Measurements from ENCODE around the gene THYN1.
"Not testable (repeated sequence)": the region's sequence is repeated elsewhere in the genome, so short reads cannot be mapped to it uniquely, and the experiment has no call there.

- TF ChIP-seq, protein P1, sequence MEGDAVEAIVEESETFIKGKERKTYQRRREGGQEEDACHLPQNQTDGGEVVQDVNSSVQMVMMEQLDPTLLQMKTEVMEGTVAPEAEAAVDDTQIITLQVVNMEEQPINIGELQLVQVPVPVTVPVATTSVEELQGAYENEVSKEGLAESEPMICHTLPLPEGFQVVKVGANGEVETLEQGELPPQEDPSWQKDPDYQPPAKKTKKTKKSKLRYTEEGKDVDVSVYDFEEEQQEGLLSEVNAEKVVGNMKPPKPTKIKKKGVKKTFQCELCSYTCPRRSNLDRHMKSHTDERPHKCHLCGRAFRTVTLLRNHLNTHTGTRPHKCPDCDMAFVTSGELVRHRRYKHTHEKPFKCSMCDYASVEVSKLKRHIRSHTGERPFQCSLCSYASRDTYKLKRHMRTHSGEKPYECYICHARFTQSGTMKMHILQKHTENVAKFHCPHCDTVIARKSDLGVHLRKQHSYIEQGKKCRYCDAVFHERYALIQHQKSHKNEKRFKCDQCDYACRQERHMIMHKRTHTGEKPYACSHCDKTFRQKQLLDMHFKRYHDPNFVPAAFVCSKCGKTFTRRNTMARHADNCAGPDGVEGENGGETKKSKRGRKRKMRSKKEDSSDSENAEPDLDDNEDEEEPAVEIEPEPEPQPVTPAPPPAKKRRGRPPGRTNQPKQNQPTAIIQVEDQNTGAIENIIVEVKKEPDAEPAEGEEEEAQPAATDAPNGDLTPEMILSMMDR (IDR thresholded peaks at IDR 0.05 in 4 of 5, conservative IDR thresholded peaks at IDR 0.05 in 1 of 5): not testable (repeated sequence)
- not testable (repeated sequence) for TF ChIP-seq POLR2A (IDR thresholded peaks at IDR 0.05)
Observed at GRCh38 chr11:134284349-134284748, 31.2 kb upstream of the THYN1 start.

Measured in gastrocnemius medialis (tissue), 4 donors.